ENCODE results near the gene POLR3A. TPM values are rescaled to one million over a fixed set of nuclear protein-coding genes. Genes with fewer than 3 reads are reported as not detected.

Gene POLR3A
- total and polyA plus RNA-seq, 2 of the 13 experiments (the other 11 are each of a cell fraction or from before 2014, with no cell fraction given) = 13.6 to 19.2 TPM

- 0 out of 2 replicates have a peak, but pooled peaks have one; percentile 39 for TF ChIP-seq THAP7 (CRISPR knock-in tag; IDR thresholded peaks at IDR 0.05)
- 0 out of 2 replicates have a peak, but pooled peaks have one; percentile 46 for TF ChIP-seq ISL2 (CRISPR knock-in tag; IDR thresholded peaks at IDR 0.05)
- no peak for TF ChIP-seq ZNF326 (CRISPR knock-in tag; IDR thresholded peaks at IDR 0.05; ENCODE audit: borderline replicate concordance)
- peak; percentile 88 for TF ChIP-seq ZNF772 (CRISPR knock-in tag; IDR thresholded peaks at IDR 0.05)
- peak; percentile 56; the same call in 1 of the 2 replicates for TF ChIP-seq ETV5 (CRISPR knock-in tag; IDR thresholded peaks at IDR 0.05; ENCODE audit: borderline replicate concordance)
- peak; percentile 46 for TF ChIP-seq STAG1 (CRISPR knock-in tag; IDR thresholded peaks at IDR 0.05)
- peak; percentile 55; the same call in 1 of the 2 replicates for TF ChIP-seq ZSCAN9 (CRISPR knock-in tag; IDR thresholded peaks at IDR 0.05; ENCODE audit: borderline replicate concordance)
- no peak for TF ChIP-seq MTF2 (CRISPR knock-in tag; IDR thresholded peaks at IDR 0.05; ENCODE audit: borderline replicate concordance)
- no peak for TF ChIP-seq ZMAT5 (CRISPR knock-in tag; IDR thresholded peaks at IDR 0.05; ENCODE audit: borderline replicate concordance, low read depth)
- TF ChIP-seq UBTF (CRISPR knock-in tag; IDR thresholded peaks at IDR 0.05) = peak; percentile 61; the same call in 1 of the 2 replicates
- TF ChIP-seq FOXP4 (CRISPR knock-in tag; IDR thresholded peaks at IDR 0.05) = peak; percentile 61; the same call in 1 of the 2 replicates
- TF ChIP-seq NR2F1 (CRISPR knock-in tag; IDR thresholded peaks at IDR 0.05) = peak in 1 of 2 experiments; percentile 52; a peak in 1 of 4 replicates
- TF ChIP-seq ARHGAP35 (CRISPR knock-in tag; IDR thresholded peaks at IDR 0.05; ENCODE audit: borderline replicate concordance) = no peak
- TF ChIP-seq ZNF580 (CRISPR knock-in tag; IDR thresholded peaks at IDR 0.05; ENCODE audit: borderline replicate concordance, low read depth) = peak; percentile 54; the same call in 1 of the 2 replicates
- peak; percentile 77; the same call in 1 of the 2 replicates for TF ChIP-seq BRCA1 (CRISPR knock-in tag; IDR thresholded peaks at IDR 0.05)
- TF ChIP-seq AGO1 (IDR thresholded peaks at IDR 0.05; ENCODE audit: low read depth, low read length, poor library complexity, severe bottlenecking) = no peak
- peak; percentile 67; the same call in 1 of the 2 replicates for TF ChIP-seq RXRA (CRISPR knock-in tag; IDR thresholded peaks at IDR 0.05)
- no peak for TF ChIP-seq ZNF589 (CRISPR knock-in tag; conservative IDR thresholded peaks at IDR 0.05)
- TF ChIP-seq ZNF430 (CRISPR knock-in tag; IDR thresholded peaks at IDR 0.05) = peak; percentile 53; the same call in 1 of the 2 replicates
- peak; percentile 86 for TF ChIP-seq TFAP4 (IDR thresholded peaks at IDR 0.05; ENCODE audit: borderline replicate concordance, low read depth)
- TF ChIP-seq REPIN1 (CRISPR knock-in tag; IDR thresholded peaks at IDR 0.05; ENCODE audit: borderline replicate concordance, low read depth) = peak; percentile 77; the same call in 1 of the 2 replicates
- no peak for TF ChIP-seq HNRNPH1 (optimal IDR thresholded peaks at IDR 0.05; ENCODE audit: low read depth, low read length)
- peak; percentile 33; the same call in 1 of the 2 replicates for TF ChIP-seq RAD21 (CRISPR knock-in tag; IDR thresholded peaks at IDR 0.05)
These were observed 40.1 kb downstream of the POLR3A start (continued) for GRCh38 chr10:77989081-77989724.
